Heart right ventricle (tissue), 16 donors: Measurements from ENCODE around the gene SUPT4H1. TPM values are rescaled to one million over a fixed set of nuclear protein-coding genes. Genes with fewer than 3 reads are reported as not detected.
"Not testable (repeated sequence)": the region's sequence is repeated elsewhere in the genome, so short reads cannot be mapped to it uniquely, and the experiment has no call there.

ENCODE experiments used
- ATAC-seq, 8 donors: fragments of 200-7000 bp; cut with Tn5 transposase; one replicate each; pipeline ENCODE4 v1.9.1; 2020; ENCODE audit warnings: mild to moderate bottlenecking in 8 of 8, moderate library complexity in 8 of 8, moderate number of reproducible peaks in 1 of 8
- DNase-seq, 2 donors: peaks; one replicate each; pipeline ENCODE4 v3.0.0-alpha.2; 2020
- H3K27ac ChIP-seq, 10 donors: fragments of 200-600 bp; sonication (generic) in 2 of 10; one replicate each; pipeline versions ENCODE4 v1.5.0 to v1.8.0; 2020 to 2022; ENCODE audit warnings: mild to moderate bottlenecking in 3 of 10
- H3K27me3 ChIP-seq, 7 donors: fragments of 200-600 bp; one replicate each; pipeline ENCODE4 v1.8.0; 2021 to 2022; ENCODE audit warnings: mild to moderate bottlenecking in 2 of 7
- H3K36me3 ChIP-seq, 9 donors: fragments of 200-600 bp; sonication (generic) in 1 of 9; one replicate each; pipeline versions ENCODE4 v1.5.0 to v1.8.0; 2020 to 2022; ENCODE audit warnings: mild to moderate bottlenecking in 2 of 9
- H3K4me1 ChIP-seq, 9 donors: fragments of 200-600 bp; sonication (generic) in 1 of 9; one replicate each; pipeline versions ENCODE4 v1.5.0 to v1.8.0; 2020 to 2022; ENCODE audit warnings: mild to moderate bottlenecking in 4 of 9
- H3K4me3 ChIP-seq, 10 donors: fragments of 200-600 bp; sonication (generic) in 2 of 10; one replicate each; pipeline versions ENCODE4 v1.5.0 to v1.8.0; 2020 to 2022; ENCODE audit warnings: mild to moderate bottlenecking in 7 of 10, moderate library complexity in 2 of 10
- H3K9me3 ChIP-seq, 11 donors: fragments of 200-600 bp in 10 of 11; sonication (generic) in 2 of 11; one replicate each; pipeline versions ENCODE4 v1.5.0 to v1.8.0; 2013 to 2022; ENCODE audit warnings: mild to moderate bottlenecking in 2 of 11, control low read depth in 1 of 11, moderate library complexity in 1 of 11
- WGBS, 2 donors: extraction: QIAGEN DNeasy Blood & Tissue Kit; methylation state at CpG; one replicate each; pipeline ENCODE4 v1.1.7; 2013; ENCODE audit warnings: inconsistent platforms in 1 of 2; 5-methylcytosine and 5-hydroxymethylcytosine counted together
- intact Hi-C, 10 donors: fragments of 100-400 bp; cut with DNase I; formaldehyde crosslinking; loops; one replicate each; pipeline versions ENCODE4 v1.11.1 to v1.14.2; 2022
- polyA plus RNA-seq, 2 donors: library from polyadenylated mRNA; stranded (reverse); fragments of 200-250 nt; gene quantifications; one replicate each; pipeline ENCODE4 v1.2.3, GENCODE V29; 2013
- total RNA-seq, 10 donors: library from RNA; stranded (reverse); fragmentation: NEBNext Ultra II Directional in 3 of 10; extraction: Animal tissue kit (Norgen Biotek cat#: 25700) in 3 of 10; gene quantifications; one replicate each; pipeline versions ENCODE4 v1.2.1 to v1.2.4, GENCODE V29; 2021 to 2023
- TF ChIP-seq, protein P1 (sequence below), 9 donors: fragments of 200-600 bp; sonication (generic) in 2 of 9; IDR thresholded peaks; one replicate each; pipeline versions ENCODE4 v1.5.0 to v1.8.0; 2021 to 2022; ENCODE audit warnings: antibody characterized with exemption in 9 of 9, mild to moderate bottlenecking in 5 of 9, moderate library complexity in 1 of 9
- donor health status: Arrhythmogenic right ventricular cardiomyopathy.
- donor health status: ischemic (EF 13 %, LVEDD 7.1; RV severe dilation, severe dysfunction).
- donor health status: healthy with polysubstance abuse.
- donor health status: DM: no; HTN: yes; CAD: no.
- donor health status: DM: no; HTN: no; CAD: no.
- donor health status: ischemic (EF 25% LVEDD 6.9; RV normal size, moderate dysfunction).
- donor health status: ischemic (EF 25% LVEDD 5.7; RV mildly dilated, moderate dysfunction).
- donor health status: healthy.
- donor health status: DM: yes; HTN: yes; CAD: no.
- donor health status: Ischemic cardiomyopathy.
- donor health status: ischemic (EF 35%, LVEDD 5.7; RV mildly dilated, moderate dysfunction).
- donor health status: nonischemic (EF 11% LVEDD 7.7; RV severe dilation, severe dysfunction).
- donor health status: DM: yes; HTN: yes; CAD: no.
- donor health status: PGD.
- donor health status: ischemic (EF 29% LVEDD 5.4; RV normal size, mild dysfunction).
- donor health status: nonischemic (EF 23%, LVEDD 6.1; RV moderate dilation, normal function).

The SUPT4H1 gene
- total and polyA plus RNA-seq, 12 donors = 38.0 to 95.0 (median 59.8) TPM

GRCh38 chr17:58344791-58345157, 7.2 kb downstream of the SUPT4H1 start:
- TF ChIP-seq, protein P1, sequence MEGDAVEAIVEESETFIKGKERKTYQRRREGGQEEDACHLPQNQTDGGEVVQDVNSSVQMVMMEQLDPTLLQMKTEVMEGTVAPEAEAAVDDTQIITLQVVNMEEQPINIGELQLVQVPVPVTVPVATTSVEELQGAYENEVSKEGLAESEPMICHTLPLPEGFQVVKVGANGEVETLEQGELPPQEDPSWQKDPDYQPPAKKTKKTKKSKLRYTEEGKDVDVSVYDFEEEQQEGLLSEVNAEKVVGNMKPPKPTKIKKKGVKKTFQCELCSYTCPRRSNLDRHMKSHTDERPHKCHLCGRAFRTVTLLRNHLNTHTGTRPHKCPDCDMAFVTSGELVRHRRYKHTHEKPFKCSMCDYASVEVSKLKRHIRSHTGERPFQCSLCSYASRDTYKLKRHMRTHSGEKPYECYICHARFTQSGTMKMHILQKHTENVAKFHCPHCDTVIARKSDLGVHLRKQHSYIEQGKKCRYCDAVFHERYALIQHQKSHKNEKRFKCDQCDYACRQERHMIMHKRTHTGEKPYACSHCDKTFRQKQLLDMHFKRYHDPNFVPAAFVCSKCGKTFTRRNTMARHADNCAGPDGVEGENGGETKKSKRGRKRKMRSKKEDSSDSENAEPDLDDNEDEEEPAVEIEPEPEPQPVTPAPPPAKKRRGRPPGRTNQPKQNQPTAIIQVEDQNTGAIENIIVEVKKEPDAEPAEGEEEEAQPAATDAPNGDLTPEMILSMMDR (IDR thresholded peaks at IDR 0.05) = peak in 1 of 9 donors; percentile 28
- ATAC-seq = peak in 4 of 8 donors; percentile 29 to 58 (median 41)
- no peak for DNase-seq
- 70 to 71% methylated on average over 2 of the region's 2 CpGs for WGBS, 2 donors
- intact Hi-C loops = no loop called here
- H3K4me1 ChIP-seq = peaks cover 0 to 68% (median 0%) of the 10 kb centered on the region in 9 donors
- no peaks in the 10 kb centered on the region for H3K27me3 ChIP-seq
- peak overlapping the region in 1 of 10 donors; percentile 43 for H3K4me3 ChIP-seq
- H3K36me3 ChIP-seq = peaks cover 0 to 64% (median 51%) of the 10 kb centered on the region in 9 donors
- no peaks in the 10 kb centered on the region for H3K9me3 ChIP-seq
- peak overlapping the region in 1 of 10 donors; percentile 100 for H3K27ac ChIP-seq

GRCh38 chr17:58344047-58344790, 7.8 kb downstream of the SUPT4H1 start:
- Histone ChIP-seq H3K4me3 (peak overlapping the region in 1 of 10 donors; percentile 43), H3K27ac (peak overlapping the region in 2 of 10 donors; percentile 36 to 100), H3K36me3 (peaks cover 0 to 58% (median 46%) of the 10 kb centered on the region in 9 donors), H3K27me3 (peaks cover 0 to 3% (median 0%) of the 10 kb centered on the region in 7 donors), H3K4me1 (peaks cover 0 to 73% (median 0%) of the 10 kb centered on the region in 9 donors), H3K9me3 (no peaks in the 10 kb centered on the region)
- WGBS, 2 donors = 49 to 60% methylated on average over 9 of the region's 9 CpGs
- intact Hi-C loops = no loop called here
- ATAC-seq (peak; percentile 35 to 66 (median 58)), DNase-seq (no peak)
- TF ChIP-seq, protein P1 (IDR thresholded peaks at IDR 0.05) = no peak

DNA sequence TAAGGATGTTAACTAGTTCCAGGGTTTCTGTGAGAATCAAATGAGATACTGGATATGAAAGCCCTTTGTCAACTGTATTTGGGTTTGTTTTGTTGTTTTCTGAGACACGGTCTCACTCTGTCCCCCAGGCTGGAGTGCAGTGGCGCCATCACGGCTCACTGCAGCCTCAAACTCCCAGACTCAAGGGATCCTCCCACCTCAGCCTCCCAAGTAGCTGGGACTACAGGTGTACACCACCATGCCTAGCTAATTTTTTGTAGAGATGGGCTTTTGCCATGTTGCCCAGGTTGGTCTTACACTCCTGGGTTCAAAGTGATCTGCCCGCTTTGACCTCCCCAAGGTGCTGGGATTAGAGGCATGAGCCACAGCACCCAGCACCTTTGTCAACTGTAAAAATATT, 8.9 kb downstream of the SUPT4H1 start:
- Histone ChIP-seq H3K9me3 (no peaks in the 10 kb centered on the region), H3K27me3 (peaks cover 0 to 12% (median 0%) of the 10 kb centered on the region in 7 donors), H3K4me3 (peak overlapping the region in 1 of 10 donors; percentile 43), H3K36me3 (peaks cover 0 to 47% (median 35%) of the 10 kb centered on the region in 9 donors), H3K4me1 (peaks cover 0 to 76% (median 0%) of the 10 kb centered on the region in 9 donors), H3K27ac (peak overlapping the region in 1 of 10 donors; percentile 100)
- intact Hi-C loops = no loop called here
- no peak for ATAC-seq
- TF ChIP-seq, protein P1 (IDR thresholded peaks at IDR 0.05) = no peak
- 93 to 95% methylated on average over 4 of the region's 4 CpGs for WGBS, 2 donors
- no peak for DNase-seq

DNA sequence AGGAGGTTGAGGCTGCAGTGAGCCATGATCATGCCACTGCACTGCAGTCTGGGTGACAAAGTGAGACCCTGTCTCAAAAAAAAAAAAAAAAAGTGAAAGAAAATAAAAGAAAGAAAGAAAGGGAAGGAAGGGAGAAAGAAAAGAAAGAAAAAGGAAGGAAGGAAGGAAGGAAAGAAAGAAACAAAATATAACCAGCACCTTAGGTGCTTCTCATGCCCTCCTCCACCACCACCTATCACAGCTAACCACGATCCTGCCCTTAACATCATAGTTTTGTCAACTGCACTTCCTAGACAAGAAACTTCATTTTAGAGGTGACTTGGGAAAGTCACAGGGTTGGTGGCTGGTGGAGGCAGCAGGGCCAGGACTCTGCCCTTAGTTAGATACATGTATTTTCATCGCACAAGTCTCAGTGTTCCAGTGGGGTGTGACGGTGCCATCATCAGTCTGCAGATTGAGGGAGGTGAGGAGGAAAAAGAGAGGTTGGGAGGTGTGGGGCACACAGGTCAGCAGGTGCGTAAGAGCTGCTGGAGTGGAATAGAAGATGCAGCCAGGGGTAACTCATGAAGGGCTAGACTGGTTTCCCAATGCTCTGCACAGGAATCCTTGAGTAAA, 10.0 kb downstream of the SUPT4H1 start:
- no peaks in the 10 kb centered on the region for H3K9me3 ChIP-seq
- H3K27me3 ChIP-seq = peaks cover 0 to 17% (median 0%) of the 10 kb centered on the region in 7 donors
- peak overlapping the region in 1 of 10 donors; percentile 43 for H3K4me3 ChIP-seq
- intact Hi-C loops = no loop called here
- 80 to 87% methylated on average over 4 of the region's 4 CpGs for WGBS, 2 donors
- TF ChIP-seq, protein P1 (IDR thresholded peaks at IDR 0.05) = no peak
- H3K4me1 ChIP-seq = peaks cover 0 to 86% (median 8%) of the 10 kb centered on the region in 9 donors
- peaks cover 0 to 36% (median 23%) of the 10 kb centered on the region in 9 donors for H3K36me3 ChIP-seq
- ATAC-seq = no peak
- DNase-seq = no peak
- peak overlapping the region in 1 of 10 donors; percentile 100 for H3K27ac ChIP-seq

DNA sequence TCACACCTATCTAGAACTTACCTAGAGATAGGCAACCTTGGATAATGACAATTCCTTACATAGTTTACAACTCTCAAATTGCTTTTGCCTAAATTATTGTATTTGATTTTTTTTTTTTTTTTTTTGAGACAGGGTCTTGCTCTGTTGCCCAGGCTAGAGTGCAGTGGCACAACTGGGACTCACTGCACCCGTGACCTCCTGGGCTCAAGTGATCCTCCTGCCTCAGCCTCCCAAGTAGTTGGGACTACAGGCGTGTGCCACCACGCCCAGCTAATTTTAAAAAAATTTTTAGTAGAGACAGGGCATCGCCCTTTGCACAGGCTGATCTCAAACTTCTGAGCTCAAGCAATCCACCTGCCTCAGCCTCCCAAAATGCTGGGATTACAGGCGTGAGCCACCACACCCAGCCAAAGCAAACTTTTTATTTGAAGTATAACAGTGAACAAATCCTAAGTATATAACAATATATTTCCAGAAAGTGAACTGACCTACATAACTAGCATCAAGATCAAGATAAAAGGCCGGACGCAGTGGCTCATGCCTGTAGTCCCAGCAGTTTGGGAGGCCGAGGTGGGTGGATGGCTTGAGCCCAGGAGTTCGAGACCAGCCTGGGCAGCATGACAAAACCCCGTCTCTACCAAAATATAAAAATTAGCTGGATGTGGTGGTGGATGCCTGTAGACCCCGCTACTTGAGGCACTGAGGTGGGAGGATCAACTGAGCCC, 10.7 kb downstream of the SUPT4H1 start:
- Histone ChIP-seq H3K27ac (peak overlapping the region in 1 of 10 donors; percentile 100), H3K36me3 (peaks cover 0 to 29% (median 17%) of the 10 kb centered on the region in 9 donors), H3K4me1 (peaks cover 0 to 93% (median 14%) of the 10 kb centered on the region in 9 donors), H3K4me3 (peak overlapping the region in 1 of 10 donors; percentile 82), H3K27me3 (peaks cover 0 to 17% (median 0%) of the 10 kb centered on the region in 7 donors)
- intact Hi-C loops, H3K9me3 ChIP-seq, ATAC-seq, DNase-seq: not testable (repeated sequence)
- WGBS, 2 donors = 92 to 94% methylated on average over 11 of the region's 11 CpGs
